Measurements from ENCODE around the gene AP3D1. TPM values are rescaled to one million over a fixed set of nuclear protein-coding genes. Genes with fewer than 3 reads are reported as not detected.
A peak's percentile ranks its signal among the peaks of the same experiment; 100 is the strongest.

AP3D1 gene
- total and polyA plus RNA-seq, 9 of the 15 experiments (the other 6 are each of a cell fraction or from before 2014, with no cell fraction given): 1.2 to 86.1 (median 35.9) TPM

DNA sequence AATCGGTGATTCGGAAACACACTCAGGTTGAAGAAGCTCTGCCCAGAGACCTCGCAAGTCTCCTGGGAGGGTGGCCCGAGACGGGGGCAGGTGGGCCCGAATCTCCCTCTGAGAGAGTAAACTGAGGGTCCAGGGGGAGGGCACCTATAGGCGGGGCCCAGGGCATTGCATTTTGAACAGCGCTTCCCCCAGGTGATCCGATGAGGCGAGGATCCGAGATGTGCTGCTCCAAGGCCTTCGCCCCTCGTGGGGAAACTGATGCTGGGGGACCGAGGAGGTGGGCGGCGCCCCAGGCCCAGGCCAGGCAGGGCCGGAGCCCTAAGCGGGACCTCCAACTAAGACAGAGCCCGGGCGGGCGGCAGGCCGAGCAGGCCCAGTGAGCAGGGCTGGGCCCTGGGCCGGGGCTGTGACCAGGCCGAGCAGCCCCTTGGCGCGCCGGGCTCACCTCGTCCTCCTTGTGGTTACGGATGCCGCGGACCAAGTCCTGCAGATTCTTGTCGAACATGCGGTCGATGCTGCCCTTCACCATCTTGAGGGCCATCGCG, 500 bp downstream of the AP3D1 start (continued):
- TF ChIP-seq ZNF174 (CRISPR knock-in tag; IDR thresholded peaks at IDR 0.05) (no peak), SAP30 (IDR thresholded peaks at IDR 0.05; ENCODE audit: borderline replicate concordance, insufficient read depth, low read depth, low read length, poor library complexity, severe bottlenecking) (peak; percentile 52), CHD1 (IDR thresholded peaks at IDR 0.05; ENCODE audit: low read length) (peak; percentile 93), KAT7 (CRISPR knock-in tag; IDR thresholded peaks at IDR 0.05; ENCODE audit: borderline replicate concordance) (peak; percentile 5; the same call in 1 of the 2 replicates), NR3C1 (CRISPR knock-in tag; IDR thresholded peaks at IDR 0.05) (0 out of 2 replicates have a peak, but pooled peaks have one; percentile 48), HDAC1 (IDR thresholded peaks at IDR 0.05) (peak in 1 of 2 experiments; percentile 20; a peak in 1 of 4 replicates), ZKSCAN1 (IDR thresholded peaks at IDR 0.05; ENCODE audit: low read depth, low read length) (no peak), PHF8 (IDR thresholded peaks at IDR 0.05; ENCODE audit: borderline replicate concordance, low read length) (peak; percentile 60; the same call in 1 of the 2 replicates), POLR2G (IDR thresholded peaks at IDR 0.05; ENCODE audit: low read depth, low read length) (peak; percentile 66)
- TF ChIP-seq, protein P1, sequence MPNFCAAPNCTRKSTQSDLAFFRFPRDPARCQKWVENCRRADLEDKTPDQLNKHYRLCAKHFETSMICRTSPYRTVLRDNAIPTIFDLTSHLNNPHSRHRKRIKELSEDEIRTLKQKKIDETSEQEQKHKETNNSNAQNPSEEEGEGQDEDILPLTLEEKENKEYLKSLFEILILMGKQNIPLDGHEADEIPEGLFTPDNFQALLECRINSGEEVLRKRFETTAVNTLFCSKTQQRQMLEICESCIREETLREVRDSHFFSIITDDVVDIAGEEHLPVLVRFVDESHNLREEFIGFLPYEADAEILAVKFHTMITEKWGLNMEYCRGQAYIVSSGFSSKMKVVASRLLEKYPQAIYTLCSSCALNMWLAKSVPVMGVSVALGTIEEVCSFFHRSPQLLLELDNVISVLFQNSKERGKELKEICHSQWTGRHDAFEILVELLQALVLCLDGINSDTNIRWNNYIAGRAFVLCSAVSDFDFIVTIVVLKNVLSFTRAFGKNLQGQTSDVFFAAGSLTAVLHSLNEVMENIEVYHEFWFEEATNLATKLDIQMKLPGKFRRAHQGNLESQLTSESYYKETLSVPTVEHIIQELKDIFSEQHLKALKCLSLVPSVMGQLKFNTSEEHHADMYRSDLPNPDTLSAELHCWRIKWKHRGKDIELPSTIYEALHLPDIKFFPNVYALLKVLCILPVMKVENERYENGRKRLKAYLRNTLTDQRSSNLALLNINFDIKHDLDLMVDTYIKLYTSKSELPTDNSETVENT (CRISPR knock-in tag; IDR thresholded peaks at IDR 0.05): peak; percentile 30; the same call in 1 of the 2 replicates
- TF ChIP-seq, protein P2, sequence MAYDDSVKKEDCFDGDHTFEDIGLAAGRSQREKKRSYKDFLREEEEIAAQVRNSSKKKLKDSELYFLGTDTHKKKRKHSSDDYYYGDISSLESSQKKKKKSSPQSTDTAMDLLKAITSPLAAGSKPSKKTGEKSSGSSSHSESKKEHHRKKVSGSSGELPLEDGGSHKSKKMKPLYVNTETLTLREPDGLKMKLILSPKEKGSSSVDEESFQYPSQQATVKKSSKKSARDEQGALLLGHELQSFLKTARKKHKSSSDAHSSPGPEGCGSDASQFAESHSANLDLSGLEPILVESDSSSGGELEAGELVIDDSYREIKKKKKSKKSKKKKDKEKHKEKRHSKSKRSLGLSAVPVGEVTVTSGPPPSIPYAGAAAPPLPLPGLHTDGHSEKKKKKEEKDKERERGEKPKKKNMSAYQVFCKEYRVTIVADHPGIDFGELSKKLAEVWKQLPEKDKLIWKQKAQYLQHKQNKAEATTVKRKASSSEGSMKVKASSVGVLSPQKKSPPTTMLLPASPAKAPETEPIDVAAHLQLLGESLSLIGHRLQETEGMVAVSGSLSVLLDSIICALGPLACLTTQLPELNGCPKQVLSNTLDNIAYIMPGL (CRISPR knock-in tag; IDR thresholded peaks at IDR 0.05): peak; percentile 74; the same call in 1 of the 2 replicates
- TF ChIP-seq, protein P3, sequence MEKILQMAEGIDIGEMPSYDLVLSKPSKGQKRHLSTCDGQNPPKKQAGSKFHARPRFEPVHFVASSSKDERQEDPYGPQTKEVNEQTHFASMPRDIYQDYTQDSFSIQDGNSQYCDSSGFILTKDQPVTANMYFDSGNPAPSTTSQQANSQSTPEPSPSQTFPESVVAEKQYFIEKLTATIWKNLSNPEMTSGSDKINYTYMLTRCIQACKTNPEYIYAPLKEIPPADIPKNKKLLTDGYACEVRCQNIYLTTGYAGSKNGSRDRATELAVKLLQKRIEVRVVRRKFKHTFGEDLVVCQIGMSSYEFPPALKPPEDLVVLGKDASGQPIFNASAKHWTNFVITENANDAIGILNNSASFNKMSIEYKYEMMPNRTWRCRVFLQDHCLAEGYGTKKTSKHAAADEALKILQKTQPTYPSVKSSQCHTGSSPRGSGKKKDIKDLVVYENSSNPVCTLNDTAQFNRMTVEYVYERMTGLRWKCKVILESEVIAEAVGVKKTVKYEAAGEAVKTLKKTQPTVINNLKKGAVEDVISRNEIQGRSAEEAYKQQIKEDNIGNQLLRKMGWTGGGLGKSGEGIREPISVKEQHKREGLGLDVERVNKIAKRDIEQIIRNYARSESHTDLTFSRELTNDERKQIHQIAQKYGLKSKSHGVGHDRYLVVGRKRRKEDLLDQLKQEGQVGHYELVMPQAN (IDR thresholded peaks at IDR 0.05; ENCODE audit: borderline replicate concordance): 0 out of 2 replicates have a peak, but pooled peaks have one; percentile 16
